Fibroblast of upper back skin (primary cell): ENCODE results near the gene ZNF618.
A peak's percentile ranks its signal among the peaks of the same experiment; 100 is the strongest.

Source experiments
- DNase-seq: peaks from one replicate; pipeline ENCODE4 v3.0.0-alpha.2; 2013

ZNF618 gene

DNA sequence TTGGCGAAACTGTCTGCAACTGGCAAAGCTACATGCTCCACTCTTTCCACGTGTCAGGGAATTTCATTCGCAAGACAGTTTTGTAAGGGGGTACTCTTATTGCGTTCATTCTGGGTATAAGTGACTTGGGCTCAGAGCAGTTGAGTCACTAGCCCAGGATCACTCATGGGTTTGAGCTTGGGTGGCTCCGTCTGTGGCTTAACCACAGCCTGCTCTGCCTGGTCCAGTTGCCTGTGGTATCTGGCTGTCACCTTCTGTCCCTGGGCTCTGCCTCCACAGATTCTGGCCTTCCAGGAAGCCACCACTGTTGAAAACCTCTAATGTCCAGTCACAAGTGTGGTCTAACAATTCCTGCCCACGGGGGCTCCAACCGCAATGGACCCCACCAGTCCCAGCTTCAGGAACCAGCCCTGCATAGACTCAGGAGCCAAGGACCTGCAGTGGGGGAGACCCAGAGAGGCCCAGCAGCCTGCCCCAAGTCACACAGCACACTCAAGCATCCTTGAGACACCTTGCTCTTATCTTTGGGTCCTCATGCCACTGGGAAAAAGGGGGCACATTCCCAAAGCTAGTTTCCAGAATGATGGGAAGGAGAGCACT lies 212.6 kb downstream of the ZNF618 start:
- no peak for DNase-seq

GRCh38 chr9:114089206-114089840 lies 213.2 kb downstream of the ZNF618 start:
- DNase-seq: no peak

DNA sequence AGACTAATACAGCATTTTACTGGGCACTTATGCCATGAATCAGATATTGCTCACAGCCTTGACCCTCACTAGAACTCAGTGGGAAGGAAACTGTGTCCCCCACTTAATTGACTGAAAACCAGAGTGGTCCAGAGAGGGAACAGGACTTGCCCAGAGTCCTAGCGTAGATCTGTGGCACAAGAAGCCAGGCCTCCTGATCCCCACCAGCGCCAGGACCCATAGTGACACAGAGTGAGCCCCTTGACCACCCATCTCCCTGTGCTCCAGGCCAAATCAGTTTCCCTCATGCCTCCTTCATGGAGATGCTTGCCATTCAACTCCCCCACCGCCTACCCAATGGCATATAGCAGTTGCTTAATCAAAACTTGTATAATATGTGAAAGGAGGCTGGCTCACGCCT lies 214.7 kb downstream of the ZNF618 start:
- no peak for DNase-seq

DNA sequence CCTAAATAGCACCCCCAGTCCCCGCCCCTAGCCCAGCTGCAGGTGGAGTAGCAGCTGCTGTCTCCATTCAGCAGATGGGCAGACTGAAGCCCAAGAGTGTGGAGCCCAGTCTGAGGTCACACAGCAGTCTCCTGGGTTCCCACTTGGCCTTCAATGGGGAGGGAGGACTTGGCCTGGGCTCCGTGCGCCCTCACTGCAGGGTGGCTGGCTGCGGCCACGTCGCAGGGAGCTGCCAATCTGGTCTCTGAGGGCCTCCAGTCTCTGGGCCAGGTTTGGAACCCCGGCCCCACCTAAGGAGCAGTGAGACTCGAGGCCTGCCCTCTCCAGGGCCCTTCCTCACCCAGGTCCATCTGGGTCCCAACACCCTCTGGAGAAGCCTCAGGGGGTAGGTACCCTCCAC lies 215.6 kb downstream of the ZNF618 start:
- DNase-seq: no peak

DNA sequence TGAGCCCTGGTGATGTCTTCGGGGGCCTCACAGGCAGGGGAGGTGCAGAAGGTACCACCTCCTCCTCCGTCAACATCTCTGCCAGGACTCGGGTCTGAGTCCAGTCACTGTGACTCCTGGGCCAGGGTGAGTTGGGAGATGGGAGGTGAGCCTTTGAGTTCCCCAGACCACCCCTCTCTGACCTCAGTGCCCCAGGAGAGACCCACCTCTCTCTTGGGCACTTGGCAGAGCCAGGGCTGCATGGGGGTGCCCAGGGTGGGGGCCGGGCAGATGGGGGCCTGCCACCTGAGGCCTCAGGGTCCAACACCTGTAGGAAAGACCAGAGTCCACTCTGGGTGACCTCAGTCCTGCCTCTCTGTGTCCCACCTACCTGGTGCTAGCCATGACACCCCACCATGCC lies 216.2 kb downstream of the ZNF618 start:
- no peak for DNase-seq

DNA sequence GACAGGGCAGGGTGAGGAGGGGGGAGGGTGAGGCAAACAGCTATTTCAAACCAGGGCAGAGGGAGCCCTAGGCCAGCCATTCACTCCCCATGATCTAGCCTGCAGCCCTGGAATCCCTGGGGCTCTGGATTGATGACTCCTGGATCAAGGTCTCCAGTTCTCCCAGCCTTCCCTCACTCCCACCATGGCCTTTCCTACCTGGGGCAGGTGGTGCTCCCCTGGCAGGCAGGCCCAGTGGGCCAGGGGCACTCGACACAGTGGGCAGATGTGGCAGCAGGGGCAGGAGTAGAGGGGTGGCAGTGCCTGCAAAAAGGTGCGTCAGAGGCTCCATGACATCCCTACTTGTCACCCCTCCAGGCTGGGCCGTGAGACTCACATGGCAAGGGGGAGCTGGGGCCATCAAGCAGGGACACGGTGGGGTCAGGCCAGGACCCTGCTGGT lies 216.9 kb downstream of the ZNF618 start:
- DNase-seq: no peak

DNA sequence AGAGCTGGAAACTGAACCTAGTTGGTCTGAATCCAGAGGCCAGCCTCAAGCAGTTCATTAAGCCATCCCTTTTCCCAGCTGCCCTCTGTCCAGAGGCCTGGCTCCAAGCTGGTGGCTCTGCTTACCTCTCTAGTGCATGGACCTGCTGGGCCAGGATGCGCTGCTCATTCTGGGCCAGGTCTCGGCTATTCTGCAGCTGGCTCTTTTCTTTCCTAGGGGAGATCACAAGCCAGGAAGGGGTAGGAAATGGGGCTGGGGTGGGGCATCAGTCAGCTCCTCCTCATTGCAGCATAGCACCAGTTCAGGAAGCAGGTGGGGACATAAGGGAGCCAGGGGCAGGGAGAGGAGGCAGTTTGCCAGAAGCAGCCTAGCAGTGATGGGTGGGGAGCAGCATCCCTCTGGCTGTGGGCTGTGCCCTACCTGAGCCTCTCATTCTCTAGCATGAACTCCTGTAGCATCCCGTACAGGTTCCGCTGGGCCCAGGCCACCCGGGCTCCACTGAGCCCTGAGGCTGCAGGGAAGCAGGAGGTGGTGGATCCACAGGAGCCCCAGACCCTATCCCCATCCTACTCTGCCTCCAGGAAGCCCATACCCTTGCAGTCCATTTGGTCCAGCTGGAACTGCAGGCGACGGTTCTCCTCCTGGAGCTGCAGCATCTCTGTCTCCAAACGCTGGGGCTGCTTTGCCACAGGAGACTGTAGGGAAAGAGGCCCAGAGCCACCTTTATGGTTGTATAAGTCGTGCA lies 217.8 kb downstream of the ZNF618 start:
- DNase-seq: no peak

- DNase-seq: no peak
Measured at GRCh38 chr9:114094971-114095370, 218.9 kb downstream of the ZNF618 start.

DNA sequence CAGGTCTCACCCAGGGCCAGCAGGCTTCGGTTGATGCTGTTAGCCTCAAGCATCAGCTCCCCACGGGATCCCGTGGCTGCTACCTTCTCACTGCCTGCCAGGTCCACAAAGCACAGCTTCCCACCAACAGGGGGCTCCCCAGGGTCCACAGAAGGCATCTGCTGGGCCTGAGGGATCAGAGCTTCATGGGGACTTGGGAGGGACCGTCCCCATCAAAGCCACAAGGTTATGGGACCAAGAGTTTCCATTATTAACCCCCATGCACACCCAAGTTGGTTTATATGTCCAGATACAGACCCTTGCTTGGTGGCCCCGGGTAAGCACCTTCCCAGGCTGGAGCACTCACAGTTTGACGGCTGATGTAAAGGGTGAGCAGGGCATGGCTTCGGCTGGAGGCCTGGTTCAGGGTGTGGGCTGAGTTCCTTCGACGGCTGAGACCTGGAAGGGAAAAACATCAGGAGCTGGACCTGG lies 220.0 kb downstream of the ZNF618 start:
- DNase-seq: no peak

DNA sequence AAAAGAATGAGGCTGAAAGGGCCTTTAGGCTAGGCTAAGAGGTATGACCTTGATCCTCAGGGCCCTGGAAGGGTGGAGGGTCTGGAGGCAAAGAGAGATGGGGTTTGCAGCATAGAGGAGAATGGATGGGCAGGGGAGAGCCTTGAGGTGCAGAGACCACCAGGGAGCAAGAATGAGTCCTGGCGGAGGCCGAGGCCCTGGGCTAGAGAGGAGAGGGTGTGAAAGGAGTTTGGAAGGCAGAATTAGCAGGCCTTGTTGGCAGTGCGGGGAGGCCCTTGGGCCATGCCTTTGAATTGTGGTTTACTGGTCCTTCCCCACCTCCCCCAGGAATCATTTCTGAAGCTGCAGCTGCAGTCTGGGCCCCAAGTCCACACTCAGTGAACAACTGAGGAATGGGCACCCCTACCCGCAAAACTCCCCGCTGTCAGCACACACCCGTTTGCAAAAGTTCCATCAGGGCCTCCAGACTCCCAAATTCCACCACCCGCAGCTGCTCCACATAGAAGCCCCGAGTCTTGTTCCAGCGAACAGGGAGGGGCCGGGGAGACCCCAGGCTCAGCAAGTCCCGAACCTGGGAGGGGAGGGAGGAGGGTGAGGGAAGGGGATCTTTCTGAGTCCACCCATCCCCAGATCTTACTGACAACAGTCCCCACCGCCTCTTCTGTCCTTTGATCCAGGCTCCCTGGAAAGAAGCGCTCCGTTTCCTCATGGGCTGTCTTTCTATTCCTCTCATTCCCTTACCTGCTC lies 220.9 kb downstream of the ZNF618 start:
- DNase-seq: no peak

GRCh38 chr9:114097613-114098020 lies 221.5 kb downstream of the ZNF618 start:
- peak; percentile 27 for DNase-seq

GRCh38 chr9:114098021-114098935 lies 222.2 kb downstream of the ZNF618 start:
- DNase-seq: no peak

- DNase-seq: no peak
Measured at GRCh38 chr9:114098936-114099668, 223.0 kb downstream of the ZNF618 start, which contains the start of gene KIF12. Gene KIF12, minus strand, starts transcription at chr9:114099292. Its CDS starts 16 bp downstream, at chr9:114099276.

- DNase-seq: no peak
Measured at GRCh38 chr9:114099669-114100270, 223.7 kb downstream of the ZNF618 start.

- no peak for DNase-seq
Measured at GRCh38 chr9:114100536-114100935, 224.4 kb downstream of the ZNF618 start.

GRCh38 chr9:114102484-114102883 lies 226.4 kb downstream of the ZNF618 start:
- no peak for DNase-seq

DNA sequence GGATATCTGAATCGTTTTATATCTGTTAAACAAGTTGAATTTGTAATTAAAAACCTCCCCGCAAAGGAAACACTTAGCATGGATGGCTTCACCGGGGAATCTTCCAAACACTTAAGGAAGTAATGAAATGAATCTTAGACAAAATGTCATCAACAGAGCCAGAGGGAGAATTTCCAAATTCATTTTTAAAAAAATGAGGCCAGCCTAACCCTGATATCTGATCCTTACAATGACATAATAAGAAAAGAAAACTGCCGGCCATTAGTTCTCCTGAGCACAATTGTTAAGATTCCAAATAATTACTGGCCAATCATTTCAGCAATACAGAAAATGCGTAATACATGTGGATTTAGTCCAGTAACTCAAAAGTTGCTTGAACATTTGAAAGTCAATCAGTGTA lies 229.1 kb downstream of the ZNF618 start:
- no peak for DNase-seq
